Astrocyte (in vitro differentiated cells and primary cell): ENCODE results near the gene RALGAPA2. TPM values are rescaled to one million over a fixed set of nuclear protein-coding genes. Genes with fewer than 3 reads are reported as not detected.

Source experiments
- DNase-seq: peaks from one replicate; pipeline ENCODE4 v3.0.0-alpha.2; 2010; ENCODE audit warnings: low read depth
- FAIRE-seq: peaks from 2 replicates; lab custom pipeline; 2011; peaks lifted over from hg19 to GRCh38; lab: Jason Lieb, UNC
- H2AFZ ChIP-seq: 2 replicates; pipeline ENCODE4 v1.6.0; 2012; ENCODE audit warnings: low read depth, low read length, inconsistent platforms
- H3K27ac ChIP-seq: 2 replicates; pipeline ENCODE4 v1.5.1; 2011; ENCODE audit warnings: low read depth, low read length, inconsistent platforms
- H3K27me3 ChIP-seq: 2 replicates; pipeline ENCODE4 v1.6.0; 2011; ENCODE audit warnings: low read length, inconsistent platforms; ENCODE audit not compliant: insufficient read depth
- H3K36me3 ChIP-seq: 2 replicates; pipeline ENCODE4 v1.5.1; 2011; ENCODE audit warnings: low read length, inconsistent platforms; ENCODE audit not compliant: insufficient read depth
- H3K4me1 ChIP-seq: 2 replicates; pipeline ENCODE4 v1.5.1; 2011; ENCODE audit warnings: low read length, inconsistent platforms; ENCODE audit not compliant: insufficient read depth
- H3K4me2 ChIP-seq: 2 replicates; pipeline ENCODE4 v1.6.0; 2012; ENCODE audit warnings: low read length, inconsistent platforms
- H3K4me3 ChIP-seq: 2 replicates; pipeline ENCODE4 v1.5.1; 2011; ENCODE audit warnings: low read depth, mild to moderate bottlenecking, low read length, inconsistent platforms; ENCODE audit not compliant: insufficient read depth
- H3K79me2 ChIP-seq: 2 replicates; pipeline ENCODE4 v1.6.0; 2012; ENCODE audit warnings: mild to moderate bottlenecking, low read length, inconsistent platforms; ENCODE audit not compliant: insufficient read depth
- H3K9ac ChIP-seq: 2 replicates; pipeline ENCODE4 v1.6.0; 2012; ENCODE audit warnings: mild to moderate bottlenecking, low read length, inconsistent platforms
- H3K9me3 ChIP-seq: 2 replicates; pipeline ENCODE4 v1.5.1; 2012; ENCODE audit warnings: low read depth, mild to moderate bottlenecking, low read length, inconsistent platforms; ENCODE audit not compliant: insufficient read depth
- H4K20me1 ChIP-seq: 2 replicates; pipeline ENCODE4 v1.6.0; 2012; ENCODE audit warnings: low read length, inconsistent platforms; ENCODE audit not compliant: insufficient read depth
- H3K27ac Mint-ChIP-seq: one replicate; pipeline ENCODE4 v1.8.0; 2021; ENCODE audit warnings: mild to moderate bottlenecking, mixed read lengths; ENCODE audit not compliant: unreplicated experiment
- H3K27me3 Mint-ChIP-seq: one replicate; pipeline ENCODE4 v1.8.0; 2021; ENCODE audit warnings: low read depth, mixed read lengths; ENCODE audit not compliant: unreplicated experiment
- H3K36me3 Mint-ChIP-seq: one replicate; pipeline ENCODE4 v1.8.0; 2021; ENCODE audit warnings: low read depth, mixed read lengths; ENCODE audit not compliant: unreplicated experiment
- H3K4me1 Mint-ChIP-seq: one replicate; pipeline ENCODE4 v1.8.0; 2021; ENCODE audit warnings: low read depth, mixed read lengths; ENCODE audit not compliant: unreplicated experiment
- H3K4me3 Mint-ChIP-seq: one replicate; pipeline ENCODE4 v1.8.0; 2021; ENCODE audit warnings: mild to moderate bottlenecking, moderate library complexity, mixed read lengths; ENCODE audit not compliant: unreplicated experiment
- H3K9me3 Mint-ChIP-seq: one replicate; pipeline ENCODE4 v1.8.0; 2021; ENCODE audit warnings: mild to moderate bottlenecking, mixed read lengths; ENCODE audit not compliant: unreplicated experiment
- CTCF ChIP-seq: IDR thresholded peaks from 2 replicates; pipeline ENCODE4 v1.5.1; 2011; ENCODE audit warnings: low read depth, mild to moderate bottlenecking, inconsistent platforms, low read length, moderate library complexity; ENCODE audit not compliant: insufficient read depth
- EZH2 ChIP-seq: IDR thresholded peaks from 2 replicates; pipeline ENCODE4 v1.6.1; 2012; ENCODE audit warnings: mild to moderate bottlenecking, low read length, inconsistent platforms; ENCODE audit not compliant: insufficient read depth
- total RNA-seq: library from RNA; stranded (reverse); gene quantifications from 2 replicates; pipeline ENCODE4 v1.2.1, GENCODE V29; 2021

RALGAPA2 gene
- total RNA-seq, 1 donor from 2014 or later: 6.6 TPM

- no peak overlapping the region for H3K4me3 Mint-ChIP-seq
- Histone ChIP-seq H3K27me3 (no peaks in the 10 kb centered on the region), H3K9me3 (no peaks in the 10 kb centered on the region), H3K9ac (no peak overlapping the region), H3K4me3 (no peak overlapping the region), H3K27ac (no peak overlapping the region), H2AFZ (no peak overlapping the region), H3K79me2 (no peaks in the 10 kb centered on the region), H4K20me1 (no peaks in the 10 kb centered on the region), H3K4me2 (no peak overlapping the region), H3K4me1 (peaks cover 2% of the 10 kb centered on the region), H3K36me3 (no peaks in the 10 kb centered on the region)
- H3K27ac Mint-ChIP-seq: no peak overlapping the region
- no peaks in the 10 kb centered on the region for H3K9me3 Mint-ChIP-seq
- DNase-seq: no peak
- H3K36me3 Mint-ChIP-seq: no peaks in the 10 kb centered on the region
- FAIRE-seq: no peak
- no peak for TF ChIP-seq EZH2
- TF ChIP-seq CTCF: no peak
- peaks cover 2% of the 10 kb centered on the region for H3K4me1 Mint-ChIP-seq
- peaks cover 10% of the 10 kb centered on the region for H3K27me3 Mint-ChIP-seq
Measured at GRCh38 chr20:20736303-20736702, 23.9 kb upstream of the RALGAPA2 start.

- Histone ChIP-seq H3K4me3 (no peak overlapping the region), H3K9me3 (no peaks in the 10 kb centered on the region), H4K20me1 (no peaks in the 10 kb centered on the region), H3K79me2 (no peaks in the 10 kb centered on the region), H3K36me3 (no peaks in the 10 kb centered on the region), H3K27ac (no peak overlapping the region), H3K4me1 (peaks cover 5% of the 10 kb centered on the region), H2AFZ (no peak overlapping the region), H3K9ac (no peak overlapping the region), H3K27me3 (no peaks in the 10 kb centered on the region), H3K4me2 (no peak overlapping the region)
- FAIRE-seq (no peak), DNase-seq (no peak)
- H3K27me3 Mint-ChIP-seq: peaks cover 4% of the 10 kb centered on the region
- H3K9me3 Mint-ChIP-seq: no peaks in the 10 kb centered on the region
- H3K36me3 Mint-ChIP-seq: no peaks in the 10 kb centered on the region
- H3K4me3 Mint-ChIP-seq: no peak overlapping the region
- H3K4me1 Mint-ChIP-seq: peaks cover 2% of the 10 kb centered on the region
- H3K27ac Mint-ChIP-seq: no peak overlapping the region
- TF ChIP-seq CTCF: no peak
- TF ChIP-seq EZH2: no peak
Measured at GRCh38 chr20:20734475-20734948, 22.1 kb upstream of the RALGAPA2 start.

- Histone ChIP-seq H3K27ac (no peak overlapping the region), H3K4me2 (no peak overlapping the region), H3K9ac (no peak overlapping the region), H3K4me3 (no peak overlapping the region), H3K36me3 (no peaks in the 10 kb centered on the region), H4K20me1 (no peaks in the 10 kb centered on the region), H3K79me2 (no peaks in the 10 kb centered on the region), H3K4me1 (peaks cover 5% of the 10 kb centered on the region), H3K27me3 (no peaks in the 10 kb centered on the region), H3K9me3 (no peaks in the 10 kb centered on the region), H2AFZ (no peak overlapping the region)
- H3K9me3 Mint-ChIP-seq: no peaks in the 10 kb centered on the region
- H3K36me3 Mint-ChIP-seq: no peaks in the 10 kb centered on the region
- H3K27me3 Mint-ChIP-seq: peaks cover 4% of the 10 kb centered on the region
- H3K27ac Mint-ChIP-seq: no peak overlapping the region
- no peak for DNase-seq
- H3K4me1 Mint-ChIP-seq: peaks cover 2% of the 10 kb centered on the region
- no peak overlapping the region for H3K4me3 Mint-ChIP-seq
- no peak for FAIRE-seq
- TF ChIP-seq CTCF: no peak
- TF ChIP-seq EZH2: no peak
Measured at GRCh38 chr20:20733943-20734342, 21.5 kb upstream of the RALGAPA2 start.
